ENCODE measurements around the gene ST14.
"Not testable (repeated sequence)": the region's sequence is repeated elsewhere in the genome, so short reads cannot be mapped to it uniquely, and the experiment has no call there.

The ST14 gene

GRCh38 chr11:130234315-130234714 lies 74.7 kb downstream of the ST14 start:
- DNase-seq (ENCODE audit: low read depth) = no peak

DNA sequence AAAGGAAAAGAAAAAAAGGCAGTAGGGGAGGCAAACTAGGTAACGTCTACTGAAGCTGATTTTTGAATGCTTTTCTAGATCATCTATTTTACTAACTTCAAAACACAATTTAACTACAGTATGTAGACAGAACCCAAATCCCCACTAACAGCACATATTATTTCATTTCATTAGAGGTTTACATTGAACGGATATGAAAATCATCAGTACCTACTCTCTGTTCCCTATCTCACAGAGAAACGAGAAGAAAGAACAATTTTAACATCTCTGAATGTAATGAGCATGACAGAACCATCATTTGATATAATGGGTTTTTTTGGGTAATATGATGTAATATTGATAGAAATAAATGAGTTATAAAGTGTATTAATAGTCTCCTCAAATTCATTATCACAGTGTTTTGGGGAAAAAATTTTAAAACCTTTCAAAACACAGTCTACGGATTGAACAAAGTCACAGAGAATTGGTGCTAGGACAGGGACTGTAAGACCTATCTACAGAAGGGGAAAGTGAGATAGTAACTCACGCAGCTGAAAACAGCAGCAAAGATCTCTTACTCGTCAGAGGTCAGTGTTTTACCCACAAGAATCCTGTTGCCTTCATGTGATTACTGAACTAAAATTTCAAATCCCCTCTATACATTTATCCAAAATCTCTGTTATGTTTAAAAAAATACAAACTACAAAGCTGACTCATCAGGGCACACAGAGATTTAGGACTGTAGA lies 77.9 kb downstream of the ST14 start:
- DNase-seq (ENCODE audit: low read depth) = no peak

GRCh38 chr11:130241713-130242112 lies 82.1 kb downstream of the ST14 start:
- no peak for DNase-seq (ENCODE audit: low read depth)

GRCh38 chr11:130243816-130244215 lies 84.2 kb downstream of the ST14 start:
- no peak for DNase-seq (ENCODE audit: low read depth)

GRCh38 chr11:130244848-130245247 lies 85.3 kb downstream of the ST14 start:
- DNase-seq (ENCODE audit: low read depth) = no peak

DNA sequence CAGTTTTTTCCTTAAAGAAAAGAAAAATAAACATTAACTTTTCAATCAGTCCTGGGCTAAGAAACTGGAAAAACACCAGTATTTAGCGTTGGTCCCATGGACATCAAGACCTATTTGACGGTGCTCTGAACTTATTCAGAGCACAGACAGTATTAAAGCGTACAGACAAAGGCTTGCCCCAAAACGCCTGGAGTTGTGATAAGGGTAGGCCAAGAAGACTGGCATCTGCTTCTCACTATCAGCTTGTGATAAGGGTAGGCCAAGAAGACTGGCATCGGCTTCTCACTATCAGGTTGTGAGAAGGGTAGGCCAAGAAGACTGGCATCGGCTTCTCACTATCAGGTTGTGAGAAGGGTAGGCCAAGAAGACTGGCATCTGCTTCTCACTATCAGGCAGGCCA lies 85.8 kb downstream of the ST14 start:
- not testable (repeated sequence) for DNase-seq (ENCODE audit: low read depth)

DNA sequence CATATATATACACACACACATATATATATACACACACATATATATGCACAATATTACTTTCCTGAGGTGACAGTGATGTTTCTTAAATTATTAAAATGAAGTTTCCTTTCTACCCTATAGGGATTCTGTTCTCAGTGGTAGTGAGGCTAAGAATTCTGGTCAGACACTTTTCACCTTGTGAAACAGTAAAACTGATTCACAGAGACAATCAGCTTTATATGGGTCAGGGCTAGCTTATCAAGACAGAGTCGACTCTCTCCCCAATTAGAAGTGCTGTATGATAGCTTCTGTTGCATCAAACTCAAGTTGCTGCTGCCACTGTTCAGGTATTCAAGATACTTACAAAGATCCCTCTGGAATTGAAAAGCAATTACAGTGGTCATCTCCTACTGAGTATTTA lies 86.7 kb downstream of the ST14 start:
- DNase-seq (ENCODE audit: low read depth) = no peak

DNA sequence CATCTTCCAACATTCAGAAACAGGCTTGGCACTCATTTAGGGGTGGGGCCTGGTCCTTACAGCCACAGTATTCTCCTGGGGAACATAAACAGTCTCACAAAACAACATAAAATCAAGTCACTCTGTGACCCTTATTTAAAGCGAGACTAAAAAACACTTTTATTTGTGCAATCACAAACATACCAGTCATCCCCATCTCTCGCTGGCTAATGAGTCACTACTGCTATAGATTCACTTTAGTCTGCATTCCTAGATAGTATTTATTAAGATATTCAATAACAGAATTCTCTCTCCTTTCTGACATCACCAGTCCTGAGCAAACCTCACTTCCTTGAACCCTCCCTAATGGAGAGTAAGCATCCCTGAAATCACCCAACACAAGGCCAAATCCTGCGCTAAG lies 87.2 kb downstream of the ST14 start:
- DNase-seq (ENCODE audit: low read depth) = no peak

- DNase-seq (ENCODE audit: low read depth) = no peak
Measured at GRCh38 chr11:130247319-130247718, 87.7 kb downstream of the ST14 start.

DNA sequence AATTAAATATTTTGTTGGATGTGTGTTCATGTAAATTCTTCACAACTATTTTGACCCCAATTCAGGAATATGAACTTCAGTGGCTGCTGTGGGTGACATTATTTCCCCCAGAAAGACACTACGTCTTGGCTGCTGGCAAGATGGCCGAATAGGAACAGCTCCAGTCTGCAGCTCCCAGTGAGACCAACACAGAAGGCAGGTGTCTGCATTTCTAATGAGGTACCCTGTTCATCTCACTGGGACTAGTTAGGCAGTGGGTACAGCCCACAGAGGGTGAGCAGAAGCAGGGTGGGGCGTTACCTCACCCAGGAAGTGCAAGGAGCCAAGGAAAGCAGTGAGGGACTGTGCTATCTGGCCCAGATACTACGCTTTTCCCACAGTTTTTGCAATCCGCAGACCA lies 89.8 kb downstream of the ST14 start:
- DNase-seq (ENCODE audit: low read depth) = no peak

GRCh38 chr11:130249929-130250328 lies 90.3 kb downstream of the ST14 start:
- not testable (repeated sequence) for DNase-seq (ENCODE audit: low read depth)

GRCh38 chr11:130251763-130252162 lies 92.2 kb downstream of the ST14 start:
- not testable (repeated sequence) for DNase-seq (ENCODE audit: low read depth)
